Fibroblast of lung (primary cell): ENCODE results near the gene STK16. TPM values are rescaled to one million over a fixed set of nuclear protein-coding genes. Genes with fewer than 3 reads are reported as not detected.
A peak's percentile ranks its signal among the peaks of the same experiment; 100 is the strongest.

Experiments used
- DNase-seq, 2 donors: peaks; one replicate each; pipeline versions ENCODE4 v3.0.0 to v3.0.0-alpha.2; 2010; ENCODE audit warnings: low read depth in 2 of 2
- H2AFZ ChIP-seq: 2 replicates; pipeline ENCODE4 v1.5.1; 2012; ENCODE audit warnings: low read length, control low read depth, inconsistent platforms
- H3K27ac ChIP-seq: 2 replicates; pipeline ENCODE4 v1.5.1; 2011; ENCODE audit warnings: low read length, control low read depth; ENCODE audit not compliant: insufficient read depth
- H3K27me3 ChIP-seq: 2 replicates; pipeline ENCODE4 v1.5.1; 2011; ENCODE audit warnings: mild to moderate bottlenecking, low read length; ENCODE audit not compliant: control insufficient read depth, insufficient read depth
- H3K36me3 ChIP-seq: 2 replicates; pipeline ENCODE4 v1.5.1; 2011; ENCODE audit warnings: low read length; ENCODE audit not compliant: control insufficient read depth, insufficient read depth
- H3K4me1 ChIP-seq: 2 replicates; pipeline ENCODE4 v1.5.1; 2011; ENCODE audit warnings: low read length; ENCODE audit not compliant: control insufficient read depth, insufficient read depth; ENCODE audit errors: extremely low read depth
- H3K4me2 ChIP-seq: 2 replicates; pipeline ENCODE4 v1.5.1; 2011; ENCODE audit warnings: low read length, control low read depth; ENCODE audit not compliant: insufficient read depth; ENCODE audit errors: extremely low read depth
- H3K4me3 ChIP-seq, 4 experiments: fragments of 200-600 bp in 1 of 4; sonication (generic) in 1 of 4; replicated peaks in 1 of 4; 2 replicates each; pipeline ENCODE4 v1.5.1; 2011 to 2016; ENCODE audit warnings: low read length in 4 of 4, low read depth in 3 of 4, mild to moderate bottlenecking in 3 of 4, control low read depth in 2 of 4, inconsistent platforms in 1 of 4, mixed read lengths in 1 of 4; ENCODE audit not compliant: insufficient read depth in 1 of 4; ENCODE audit errors: control extremely low read depth in 1 of 4
- H3K79me2 ChIP-seq: 2 replicates; pipeline ENCODE4 v1.5.1; 2012; ENCODE audit warnings: mild to moderate bottlenecking, low read length, inconsistent platforms; ENCODE audit not compliant: control insufficient read depth, insufficient read depth
- H3K9ac ChIP-seq: 2 replicates; pipeline ENCODE4 v1.5.1; 2011; ENCODE audit warnings: mild to moderate bottlenecking, low read length, control low read depth; ENCODE audit not compliant: insufficient read depth
- H3K9me3 ChIP-seq: 2 replicates; pipeline ENCODE4 v1.5.1; 2012; ENCODE audit warnings: low read depth, low read length; ENCODE audit not compliant: control insufficient read depth, insufficient read depth
- H4K20me1 ChIP-seq: 2 replicates; pipeline ENCODE4 v1.5.1; 2011; ENCODE audit warnings: low read length; ENCODE audit not compliant: control insufficient read depth, insufficient read depth; ENCODE audit errors: extremely low read depth
- EZH2 ChIP-seq: IDR thresholded peaks from 2 replicates; pipeline ENCODE4 v1.5.1; 2012; ENCODE audit warnings: low read length, control low read depth, mild to moderate bottlenecking; ENCODE audit errors: missing control alignments
- polyA plus RNA-seq, 2 donors: library from polyadenylated mRNA; depleted of rRNA in 1 of 2; stranded (reverse) in 1 of 2; unstranded in 1 of 2; fragments of >200 nt; gene quantifications; 2 replicates each; pipeline ENCODE4 v1.2.1, GENCODE V29; 2011 to 2012; ENCODE audit warnings: missing spikeins in 1 of 2
- total RNA-seq: library from RNA; depleted of rRNA; stranded (reverse); fragments of >200 nt; gene quantifications from 2 replicates; pipeline ENCODE4 v1.2.1, GENCODE V29; 2014
- TF ChIP-seq, protein P1 (sequence below), 2 donors: IDR thresholded peaks in 1 of 2; conservative IDR thresholded peaks in 1 of 2; 1 replicate in 1 of 2; 2 replicates in 1 of 2; pipeline ENCODE4 v1.5.1; 2011 to 2012; ENCODE audit warnings: low read length in 2 of 2, control low read depth in 1 of 2, inconsistent platforms in 1 of 2, low read depth in 1 of 2, mild to moderate bottlenecking in 1 of 2

Gene STK16
- total and polyA plus RNA-seq, 2 donors (not counting 1 experiment from before 2014, with no cell fraction given) = 30.7 to 35.7 TPM

DNA sequence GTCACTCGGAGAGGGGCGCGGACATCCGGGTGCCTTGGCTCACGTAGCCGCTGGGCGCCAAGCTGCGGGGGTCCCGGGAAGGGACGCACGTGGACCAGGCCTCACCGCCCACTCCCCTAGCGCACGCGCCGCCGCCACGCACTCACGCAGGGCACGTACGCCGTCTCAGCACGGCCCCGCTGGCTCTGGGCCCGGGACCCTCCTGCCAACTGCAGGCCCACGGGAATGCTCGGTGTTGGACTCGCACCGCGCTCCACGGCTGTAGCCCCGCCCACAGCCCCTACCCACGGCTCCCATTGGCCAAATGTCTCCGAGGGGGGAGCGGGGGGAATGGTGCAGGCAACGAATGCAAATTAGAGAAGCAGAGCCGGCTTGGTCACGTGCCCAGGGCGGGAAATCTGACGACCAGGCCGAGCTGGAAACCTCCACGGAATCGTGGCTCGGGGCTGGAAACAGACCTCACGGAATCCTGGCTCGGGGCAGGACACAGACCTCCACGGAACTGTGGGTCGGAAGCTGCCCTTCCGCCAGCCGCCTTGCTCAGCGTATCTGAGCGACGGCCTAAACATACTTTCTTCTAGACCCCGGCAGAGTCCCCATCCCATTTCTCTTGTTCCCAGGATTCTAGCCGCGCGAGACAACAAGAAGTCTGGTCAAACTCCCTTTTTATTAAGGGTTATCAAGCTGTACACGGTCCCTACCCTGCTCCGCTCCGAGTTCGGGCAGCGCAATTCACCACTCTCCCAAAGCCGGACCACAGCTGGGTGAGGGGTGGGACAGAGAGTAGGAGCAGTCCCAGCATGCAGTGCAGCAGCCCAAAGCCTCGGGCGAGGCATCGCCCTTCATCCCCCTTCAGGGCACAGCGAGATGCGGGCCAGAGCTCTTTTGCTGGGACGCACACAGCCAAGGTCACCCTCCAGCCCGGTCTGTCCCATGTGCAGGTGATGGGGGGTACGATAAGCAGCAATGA lies 26.3 kb upstream of the STK16 start, which contains the start of gene ABCB6:
Gene ABCB6, minus strand, starts transcription at position 227 of the 970 bp plus-strand sequence. CDS start 285 bp downstream, outside the sequence.
- no peaks in the 10 kb centered on the region for H3K27me3 ChIP-seq
- peaks cover 13% of the 10 kb centered on the region for H3K4me1 ChIP-seq
- H3K4me3 ChIP-seq = peak within 1 kb of the TSS; percentile 43 to 65 (median 53)
- H2AFZ ChIP-seq = peak within 1 kb of the TSS; percentile 9
- peak within 1 kb of the TSS; percentile 74 for H3K9ac ChIP-seq
- DNase-seq = peak; percentile 90 to 94
- H4K20me1 ChIP-seq = no peaks in the 10 kb centered on the region
- peaks cover 22% of the 10 kb centered on the region for H3K36me3 ChIP-seq
- peak within 1 kb of the TSS; percentile 74 for H3K4me2 ChIP-seq
- H3K79me2 ChIP-seq = no peaks in the 10 kb centered on the region
- H3K27ac ChIP-seq = peak within 1 kb of the TSS; percentile 87
- TF ChIP-seq, protein P1, sequence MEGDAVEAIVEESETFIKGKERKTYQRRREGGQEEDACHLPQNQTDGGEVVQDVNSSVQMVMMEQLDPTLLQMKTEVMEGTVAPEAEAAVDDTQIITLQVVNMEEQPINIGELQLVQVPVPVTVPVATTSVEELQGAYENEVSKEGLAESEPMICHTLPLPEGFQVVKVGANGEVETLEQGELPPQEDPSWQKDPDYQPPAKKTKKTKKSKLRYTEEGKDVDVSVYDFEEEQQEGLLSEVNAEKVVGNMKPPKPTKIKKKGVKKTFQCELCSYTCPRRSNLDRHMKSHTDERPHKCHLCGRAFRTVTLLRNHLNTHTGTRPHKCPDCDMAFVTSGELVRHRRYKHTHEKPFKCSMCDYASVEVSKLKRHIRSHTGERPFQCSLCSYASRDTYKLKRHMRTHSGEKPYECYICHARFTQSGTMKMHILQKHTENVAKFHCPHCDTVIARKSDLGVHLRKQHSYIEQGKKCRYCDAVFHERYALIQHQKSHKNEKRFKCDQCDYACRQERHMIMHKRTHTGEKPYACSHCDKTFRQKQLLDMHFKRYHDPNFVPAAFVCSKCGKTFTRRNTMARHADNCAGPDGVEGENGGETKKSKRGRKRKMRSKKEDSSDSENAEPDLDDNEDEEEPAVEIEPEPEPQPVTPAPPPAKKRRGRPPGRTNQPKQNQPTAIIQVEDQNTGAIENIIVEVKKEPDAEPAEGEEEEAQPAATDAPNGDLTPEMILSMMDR (conservative IDR thresholded peaks at IDR 0.05 in 1 of 2, IDR thresholded peaks at IDR 0.05 in 1 of 2; ENCODE audit: low read depth in 1 of 2, low read length in 2 of 2) = no peak
- H3K9me3 ChIP-seq = no peaks in the 10 kb centered on the region

GRCh38 chr2:219219784-219220532 lies 25.3 kb upstream of the STK16 start:
- DNase-seq = no peak
- H3K36me3 ChIP-seq = peaks cover 21% of the 10 kb centered on the region
- no peak overlapping the region for H2AFZ ChIP-seq
- no peaks in the 10 kb centered on the region for H3K9me3 ChIP-seq
- H3K9ac ChIP-seq = no peak overlapping the region
- H3K27me3 ChIP-seq = no peaks in the 10 kb centered on the region
- no peak overlapping the region for H3K4me2 ChIP-seq
- no peak overlapping the region for H3K4me3 ChIP-seq
- H3K79me2 ChIP-seq = no peaks in the 10 kb centered on the region
- no peak for TF ChIP-seq EZH2
- TF ChIP-seq, protein P1 (conservative IDR thresholded peaks at IDR 0.05 in 1 of 2, IDR thresholded peaks at IDR 0.05 in 1 of 2; ENCODE audit: low read depth in 1 of 2, low read length in 2 of 2) = no peak
- no peaks in the 10 kb centered on the region for H4K20me1 ChIP-seq
- no peak overlapping the region for H3K27ac ChIP-seq
- H3K4me1 ChIP-seq = peaks cover 13% of the 10 kb centered on the region
